ENCODE results near the gene LRRC63.

The LRRC63 gene

DNA sequence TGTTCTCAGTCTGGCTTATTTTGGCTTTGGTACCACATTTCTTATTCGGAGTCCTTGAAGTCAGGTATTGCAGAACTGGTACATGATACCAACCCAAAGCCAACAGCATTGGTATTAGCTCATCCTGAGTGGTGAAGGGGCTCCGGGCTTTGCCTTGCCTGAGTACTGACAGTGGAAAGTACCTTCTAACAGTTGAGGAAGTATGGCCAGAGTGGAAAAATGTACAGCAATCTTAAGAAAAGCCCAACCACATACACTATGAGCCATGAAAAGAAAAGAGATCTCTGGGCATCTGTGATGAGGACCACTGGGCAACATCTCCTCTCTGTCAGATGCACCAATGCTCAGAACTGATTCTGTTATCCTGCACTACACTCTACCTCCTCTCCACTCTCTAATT, 38.1 kb upstream of the LRRC63 start:
- Histone ChIP-seq H3K4me2 (peak overlapping the region; percentile 85 to 99 (median 97)), H3K27ac (peak overlapping the region; percentile 91 to 99 (median 95); a peak in 21 of 22 replicates), H3K9me3 (replicated peaks in 1 of 11) (no peaks in the 10 kb centered on the region), H3K27me3 (no peaks in the 10 kb centered on the region), H3K4me3 (peak overlapping the region in 9 of 10 experiments; percentile 25 to 86 (median 46); a peak in 16 of 20 replicates), H3K36me3 (peaks cover 26 to 95% (median 69%) of the 10 kb centered on the region in 11 experiments; a peak in 20 of 22 replicates), H4K20me1 (peaks cover 0 to 80% (median 28%) of the 10 kb centered on the region in 11 experiments; a peak in 14 of 22 replicates), H3K4me1 (peaks cover 73 to 93% (median 84%) of the 10 kb centered on the region in 10 experiments), H3K9ac (peak overlapping the region in 10 of 11 experiments; percentile 72 to 98 (median 84); a peak in 21 of 22 replicates)
- no peak for TF ChIP-seq Cebpa-rat (IDR thresholded peaks at IDR 0.05)

DNA sequence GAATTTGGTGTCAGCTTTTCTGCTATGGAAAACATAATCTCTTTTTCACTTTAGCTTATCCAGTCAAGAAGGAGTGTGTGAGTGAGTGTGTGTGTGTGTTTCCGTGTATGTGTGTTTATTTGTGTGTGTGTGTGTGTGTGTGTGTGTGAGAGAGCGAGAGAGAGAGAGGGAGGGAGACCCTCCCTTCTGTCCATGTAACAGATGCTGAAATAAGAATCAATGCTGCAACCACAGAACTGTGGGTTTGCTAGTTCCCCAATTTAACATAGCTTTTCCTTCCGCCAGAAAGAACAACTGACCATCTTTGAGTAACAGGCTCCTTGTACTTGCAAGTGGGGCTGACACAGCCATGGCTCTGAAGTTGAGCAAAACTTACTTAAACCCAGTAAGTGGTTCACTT, 35.0 kb upstream of the LRRC63 start:
- Histone ChIP-seq H3K4me3 (peak overlapping the region; percentile 68 to 89 (median 80)), H3K27me3 (no peaks in the 10 kb centered on the region), H3K9ac (peak overlapping the region; percentile 90 to 98 (median 93)), H3K36me3 (peaks cover 10 to 85% (median 48%) of the 10 kb centered on the region in 11 experiments; a peak in 18 of 22 replicates), H3K4me2 (peak overlapping the region; percentile 85 to 99 (median 93)), H3K9me3 (replicated peaks in 1 of 11) (no peaks in the 10 kb centered on the region), H4K20me1 (peaks cover 0 to 49% (median 0%) of the 10 kb centered on the region in 11 experiments; a peak in 8 of 22 replicates), H3K27ac (peak overlapping the region; percentile 91 to 99 (median 95)), H3K4me1 (peaks cover 42 to 69% (median 53%) of the 10 kb centered on the region in 10 experiments)
- peak; percentile 32 to 98 (median 91); a peak in 20 of 22 replicates for TF ChIP-seq Cebpa-rat (IDR thresholded peaks at IDR 0.05)

DNA sequence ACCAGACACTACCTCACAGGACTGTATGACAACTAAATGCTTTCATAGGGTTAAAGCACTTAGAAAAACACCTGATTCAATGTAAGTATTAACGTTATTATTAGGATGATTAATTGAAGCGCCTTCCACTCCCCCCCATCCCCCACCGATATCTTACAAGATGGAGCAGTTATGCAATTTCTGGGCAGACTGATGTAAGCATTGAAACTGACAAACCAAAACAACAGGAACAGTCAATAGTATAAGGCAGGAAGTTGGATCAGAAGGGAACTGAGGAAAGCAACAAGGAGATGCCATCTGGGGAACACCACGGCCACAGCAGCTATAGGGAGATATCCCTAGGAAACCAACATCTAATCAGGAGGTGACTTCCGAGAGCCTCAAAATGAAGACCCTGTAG, 33.6 kb upstream of the LRRC63 start:
- peak overlapping the region; percentile 68 to 89 (median 80) for H3K4me3 ChIP-seq
- no peaks in the 10 kb centered on the region for H3K27me3 ChIP-seq
- H3K9me3 ChIP-seq (replicated peaks in 1 of 11) = no peaks in the 10 kb centered on the region
- peak overlapping the region; percentile 91 to 99 (median 95) for H3K27ac ChIP-seq
- peak overlapping the region; percentile 90 to 98 (median 93); a peak in 21 of 22 replicates for H3K9ac ChIP-seq
- peaks cover 8 to 71% (median 42%) of the 10 kb centered on the region in 11 experiments; a peak in 18 of 22 replicates for H3K36me3 ChIP-seq
- peak in 10 of 11 experiments; percentile 53 to 92 (median 80); a peak in 17 of 22 replicates for TF ChIP-seq Cebpa-rat (IDR thresholded peaks at IDR 0.05)
- peak overlapping the region; percentile 85 to 99 (median 93) for H3K4me2 ChIP-seq
- H3K4me1 ChIP-seq = peaks cover 37 to 65% (median 49%) of the 10 kb centered on the region in 10 experiments
- H4K20me1 ChIP-seq = peaks cover 0 to 35% (median 0%) of the 10 kb centered on the region in 11 experiments; a peak in 8 of 22 replicates

DNA sequence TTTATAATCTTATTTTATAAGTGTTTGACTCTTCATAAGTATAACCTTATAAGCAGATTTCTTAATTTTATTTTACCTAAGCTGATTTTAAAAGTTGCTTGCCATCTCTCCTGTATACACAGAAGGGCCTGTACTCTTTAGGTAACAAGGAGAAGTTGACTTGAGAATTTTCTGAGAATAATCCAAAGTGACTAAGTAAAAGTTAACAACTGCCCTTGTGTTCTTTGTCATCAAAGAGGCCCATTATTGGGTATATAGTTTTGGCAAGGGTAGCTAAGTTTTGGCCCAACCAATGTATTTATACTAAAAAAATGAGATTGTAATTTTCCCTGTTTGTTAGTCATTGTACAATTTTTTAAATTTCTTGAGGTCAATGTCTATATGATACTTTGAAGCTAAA, 32.9 kb upstream of the LRRC63 start:
- H3K4me3 ChIP-seq = peak overlapping the region; percentile 68 to 89 (median 80)
- peak overlapping the region; percentile 91 to 99 (median 95) for H3K27ac ChIP-seq
- H3K36me3 ChIP-seq = peaks cover 8 to 64% (median 35%) of the 10 kb centered on the region in 11 experiments; a peak in 18 of 22 replicates
- H3K27me3 ChIP-seq = no peaks in the 10 kb centered on the region
- H3K9ac ChIP-seq = peak overlapping the region; percentile 90 to 98 (median 93)
- no peaks in the 10 kb centered on the region for H3K9me3 ChIP-seq (replicated peaks in 1 of 11)
- H3K4me1 ChIP-seq = peaks cover 37 to 65% (median 49%) of the 10 kb centered on the region in 10 experiments
- H3K4me2 ChIP-seq = peak overlapping the region; percentile 68 to 99 (median 93)
- no peak for TF ChIP-seq Cebpa-rat (IDR thresholded peaks at IDR 0.05)
- peaks cover 0 to 28% (median 0%) of the 10 kb centered on the region in 11 experiments; a peak in 6 of 22 replicates for H4K20me1 ChIP-seq

DNA sequence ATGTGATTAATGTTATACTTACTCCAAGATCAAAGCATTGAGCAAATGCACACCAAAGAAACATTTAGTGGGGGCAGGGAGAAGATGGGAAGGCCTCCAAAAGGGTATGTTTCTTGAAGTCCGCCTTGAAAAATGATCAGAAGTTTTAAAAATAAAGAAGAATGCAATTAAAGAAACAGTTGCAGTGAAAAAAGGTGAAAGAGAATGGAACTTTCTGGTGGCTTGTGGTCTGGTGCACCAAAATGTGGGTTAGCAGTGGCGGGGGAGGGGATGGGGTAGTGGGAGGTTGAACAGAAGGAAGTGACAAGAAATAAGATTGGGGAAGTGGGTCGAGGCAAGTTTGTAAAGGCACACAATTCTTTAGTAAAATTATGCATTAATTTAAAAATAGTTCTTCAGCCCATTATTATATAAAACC, 32.2 kb upstream of the LRRC63 start:
- Histone ChIP-seq H3K4me3 (peak overlapping the region; percentile 68 to 89 (median 80)), H3K9ac (peak overlapping the region; percentile 90 to 98 (median 93)), H3K36me3 (peaks cover 4 to 57% (median 30%) of the 10 kb centered on the region in 11 experiments; a peak in 18 of 22 replicates), H3K4me1 (peaks cover 39 to 65% (median 49%) of the 10 kb centered on the region in 10 experiments), H3K9me3 (replicated peaks in 1 of 11) (no peaks in the 10 kb centered on the region), H4K20me1 (peaks cover 0 to 21% (median 0%) of the 10 kb centered on the region in 11 experiments; a peak in 5 of 22 replicates), H3K27ac (peak overlapping the region; percentile 91 to 99 (median 95)), H3K4me2 (peak overlapping the region; percentile 68 to 99 (median 93)), H3K27me3 (no peaks in the 10 kb centered on the region)
- TF ChIP-seq Cebpa-rat (IDR thresholded peaks at IDR 0.05) = no peak

DNA sequence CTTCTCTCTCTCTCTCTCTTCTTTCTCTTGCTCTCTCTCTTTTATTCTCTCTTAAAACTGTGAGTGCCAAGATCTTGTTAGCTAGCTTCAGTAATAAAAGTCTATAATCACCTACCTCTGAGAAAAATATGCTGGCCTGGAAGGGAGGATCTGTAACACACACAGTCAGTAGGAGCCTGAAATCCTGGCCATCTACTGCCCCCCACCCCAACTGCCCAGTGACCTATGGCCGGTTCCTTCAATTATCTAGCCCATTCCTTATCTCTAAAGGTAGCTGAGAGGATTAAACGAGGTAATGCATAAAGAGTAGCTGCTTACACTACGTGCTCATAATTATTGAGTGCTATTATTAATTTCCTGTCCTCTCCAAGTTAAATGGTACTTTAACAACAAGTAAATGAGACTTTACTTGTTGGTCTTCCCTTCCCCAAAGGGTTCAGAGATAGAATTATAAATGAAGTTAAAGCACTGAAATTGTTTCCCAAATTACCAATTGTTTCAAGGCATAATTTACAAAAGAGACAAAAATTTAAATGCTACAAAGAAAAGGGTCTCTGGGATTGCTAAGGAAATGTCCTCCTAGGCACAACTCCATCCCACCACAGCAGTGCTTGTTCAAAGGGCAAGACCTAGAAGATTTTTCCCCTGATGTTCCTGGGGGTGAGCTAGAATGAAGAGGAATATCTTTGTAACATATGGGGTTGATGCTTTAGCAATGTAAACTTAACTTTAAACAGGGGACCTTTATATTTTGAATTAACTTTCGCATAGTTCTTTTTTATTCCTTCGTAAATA, 31.6 kb upstream of the LRRC63 start:
- H3K9me3 ChIP-seq (replicated peaks in 1 of 11) = no peaks in the 10 kb centered on the region
- peak overlapping the region; percentile 91 to 99 (median 95) for H3K27ac ChIP-seq
- TF ChIP-seq Cebpa-rat (IDR thresholded peaks at IDR 0.05) = no peak
- H3K9ac ChIP-seq = peak overlapping the region; percentile 90 to 98 (median 93)
- peaks cover 38 to 65% (median 49%) of the 10 kb centered on the region in 10 experiments for H3K4me1 ChIP-seq
- no peaks in the 10 kb centered on the region for H3K27me3 ChIP-seq
- H4K20me1 ChIP-seq = peaks cover 0 to 15% (median 0%) of the 10 kb centered on the region in 11 experiments; a peak in 4 of 22 replicates
- peak overlapping the region; percentile 83 to 99 (median 93) for H3K4me2 ChIP-seq
- H3K36me3 ChIP-seq = peaks cover 0 to 51% (median 24%) of the 10 kb centered on the region in 11 experiments; a peak in 17 of 22 replicates
- peak overlapping the region; percentile 68 to 89 (median 80) for H3K4me3 ChIP-seq

DNA sequence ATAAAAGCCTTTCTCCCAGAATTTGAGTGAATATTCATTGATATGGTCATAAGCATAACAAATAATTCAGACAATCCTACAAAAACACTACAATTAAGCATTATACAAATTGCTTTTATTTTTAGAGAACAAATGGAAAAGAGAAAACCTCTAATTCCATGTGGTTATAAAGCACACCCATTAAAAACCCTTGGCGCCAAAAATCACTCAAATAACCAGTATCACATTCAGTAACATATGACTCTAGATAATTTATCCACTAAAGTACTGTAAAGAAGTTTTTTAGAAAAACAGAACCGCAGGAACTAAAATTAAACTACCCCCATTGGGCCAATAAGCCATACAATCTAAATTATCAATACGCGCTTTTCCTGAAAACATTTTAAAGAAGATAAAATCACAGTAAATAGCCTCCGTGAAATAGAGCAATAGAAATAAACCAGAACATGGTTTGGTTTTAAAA, 30.3 kb upstream of the LRRC63 start:
- Histone ChIP-seq H3K9ac (peak overlapping the region; percentile 90 to 98 (median 93)), H3K36me3 (peaks cover 0 to 38% (median 11%) of the 10 kb centered on the region in 11 experiments; a peak in 15 of 22 replicates), H3K4me1 (peaks cover 33 to 55% (median 40%) of the 10 kb centered on the region in 10 experiments), H4K20me1 (peaks cover 0 to 2% (median 0%) of the 10 kb centered on the region in 11 experiments; a peak in 3 of 22 replicates), H3K9me3 (replicated peaks in 1 of 11) (no peaks in the 10 kb centered on the region), H3K4me2 (peak overlapping the region in 10 of 11 experiments; percentile 85 to 99 (median 95); a peak in 17 of 22 replicates), H3K27me3 (no peaks in the 10 kb centered on the region), H3K27ac (peak overlapping the region; percentile 91 to 99 (median 95)), H3K4me3 (peak overlapping the region; percentile 68 to 89 (median 80))
- no peak for TF ChIP-seq Cebpa-rat (IDR thresholded peaks at IDR 0.05)

DNA sequence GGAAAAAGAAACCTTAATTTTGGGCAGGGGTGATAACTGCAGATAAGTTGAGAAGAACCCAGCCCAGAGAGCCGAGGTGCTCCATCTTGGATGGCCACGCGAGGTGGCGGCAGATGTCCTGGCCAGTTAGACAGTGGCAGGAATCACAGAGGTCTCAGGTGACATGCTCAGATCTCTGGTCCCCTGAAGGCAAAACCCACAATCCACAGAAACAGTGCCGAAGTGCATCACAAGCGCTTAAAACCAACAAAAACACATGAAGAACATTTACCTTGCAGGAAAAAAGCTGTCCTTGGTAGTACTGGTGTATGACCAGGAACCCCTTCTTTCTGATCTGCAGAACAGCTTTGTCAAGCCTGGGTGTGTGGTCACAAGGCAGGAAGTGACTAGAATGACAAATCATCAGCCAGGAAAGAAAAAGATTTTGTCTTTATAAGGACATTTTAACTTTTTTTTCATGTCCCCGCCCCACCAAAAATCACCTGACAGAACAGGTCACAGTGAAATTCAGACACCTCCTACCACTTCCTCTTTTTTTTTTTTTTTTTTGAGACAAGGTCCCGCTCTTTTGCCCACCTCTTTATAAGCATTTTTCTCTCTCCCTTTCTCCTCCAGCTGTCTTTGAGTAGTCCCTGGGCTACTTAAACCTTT, 29.8 kb upstream of the LRRC63 start, which contains the start of gene LCP1:
Gene LCP1 (minus strand): TSS at position 338 of the 651 bp plus-strand sequence. CDS start 22,515 bp downstream, outside the sequence.
- H3K36me3 ChIP-seq = peaks cover 0 to 36% (median 11%) of the 10 kb centered on the region in 11 experiments; a peak in 15 of 22 replicates
- peak within 1 kb of the TSS; percentile 68 to 89 (median 80) for H3K4me3 ChIP-seq
- no peaks in the 10 kb centered on the region for H3K9me3 ChIP-seq (replicated peaks in 1 of 11)
- TF ChIP-seq Cebpa-rat (IDR thresholded peaks at IDR 0.05) = no peak
- H3K9ac ChIP-seq = peak within 1 kb of the TSS; percentile 90 to 98 (median 93)
- H3K27me3 ChIP-seq = no peaks in the 10 kb centered on the region
- H3K4me1 ChIP-seq = peaks cover 33 to 52% (median 38%) of the 10 kb centered on the region in 10 experiments
- no peaks in the 10 kb centered on the region; a peak in 1 of 22 replicates for H4K20me1 ChIP-seq
- H3K4me2 ChIP-seq = peak within 1 kb of the TSS; percentile 85 to 99 (median 93)
- peak within 1 kb of the TSS; percentile 91 to 99 (median 95) for H3K27ac ChIP-seq

Measured in BLaER1 treated with 17β-estradiol and CSF1 and Interleukin-3, amounts not matched to agents 10 nM and 100 nM (cell line).